Liver (tissue), 9 donors: Measurements from ENCODE around the gene RPL35. TPM values are rescaled to one million over a fixed set of nuclear protein-coding genes. Genes with fewer than 3 reads are reported as not detected.
"Not testable (repeated sequence)": the region's sequence is repeated elsewhere in the genome, so short reads cannot be mapped to it uniquely, and the experiment has no call there.

Experiments
- DNase-seq: peaks from one replicate; pipeline ENCODE4 v3.0.0-alpha.2; 2017; ENCODE audit warnings: low spot score
- H3K27ac ChIP-seq, 2 donors: one replicate each; pipeline ENCODE4 v1.7.0; 2013; ENCODE audit warnings: inconsistent platforms in 2 of 2, low read length in 2 of 2, control low read depth in 1 of 2, low read depth in 1 of 2, mild to moderate bottlenecking in 1 of 2
- H3K27me3 ChIP-seq, 4 donors: one replicate each; pipeline versions ENCODE4 v1.6.1 to v1.7.0; 2013; ENCODE audit warnings: low read length in 3 of 4, inconsistent platforms in 1 of 4, mild to moderate bottlenecking in 1 of 4, moderate library complexity in 1 of 4; ENCODE audit not compliant: control insufficient read depth in 4 of 4, insufficient read depth in 4 of 4
- H3K36me3 ChIP-seq, 4 donors: one replicate each; pipeline versions ENCODE4 v1.6.1 to v1.7.0; 2013; ENCODE audit warnings: low read length in 3 of 4, mild to moderate bottlenecking in 3 of 4, low read depth in 1 of 4, moderate library complexity in 1 of 4; ENCODE audit not compliant: control insufficient read depth in 4 of 4, insufficient read depth in 3 of 4
- H3K4me1 ChIP-seq, 4 donors: one replicate each; pipeline versions ENCODE4 v1.6.1 to v1.7.0; 2013; ENCODE audit warnings: low read length in 3 of 4, mild to moderate bottlenecking in 3 of 4, moderate library complexity in 1 of 4; ENCODE audit not compliant: control insufficient read depth in 4 of 4, insufficient read depth in 4 of 4
- H3K4me3 ChIP-seq, 3 donors: one replicate each; pipeline versions ENCODE4 v1.6.1 to v1.7.0; 2013; ENCODE audit warnings: low read length in 3 of 3, control low read depth in 1 of 3, low read depth in 1 of 3, mild to moderate bottlenecking in 1 of 3
- H3K9ac ChIP-seq, 2 donors: one replicate each; pipeline ENCODE4 v1.7.0; 2013; ENCODE audit warnings: low read length in 2 of 2, mild to moderate bottlenecking in 2 of 2, moderate library complexity in 2 of 2, control low read depth in 1 of 2, low read depth in 1 of 2
- H3K9me3 ChIP-seq, 4 donors: one replicate each; pipeline versions ENCODE4 v1.6.1 to v1.7.0; 2013; ENCODE audit warnings: low read length in 3 of 4; ENCODE audit not compliant: control insufficient read depth in 4 of 4
- CTCF ChIP-seq: fragments of 150-350 bp; IDR thresholded peaks from 2 replicates; pipeline ENCODE4 v1.5.1; 2017; ENCODE audit warnings: improper control_type of control experiment, low read depth, low read length; ENCODE audit not compliant: missing input control
- EGR1 ChIP-seq, 2 donors: IDR thresholded peaks; 2 replicates each; pipeline ENCODE4 v1.6.1; 2016 to 2018; ENCODE audit warnings: antibody characterized with exemption in 2 of 2, low read depth in 2 of 2
- FOXA1 ChIP-seq: IDR thresholded peaks from 2 replicates; pipeline ENCODE4 v1.6.1; 2016; ENCODE audit warnings: antibody characterized with exemption
- FOXA2 ChIP-seq: IDR thresholded peaks from 2 replicates; pipeline ENCODE4 v1.6.1; 2016; ENCODE audit warnings: antibody characterized with exemption
- HNF4A ChIP-seq, 2 donors: conservative IDR thresholded peaks; 2 replicates each; pipeline ENCODE4 v1.6.1; 2016; ENCODE audit warnings: antibody characterized with exemption in 2 of 2, mild to moderate bottlenecking in 2 of 2
- HNF4G ChIP-seq: IDR thresholded peaks from 2 replicates; pipeline ENCODE4 v1.6.1; 2016; ENCODE audit warnings: antibody characterized with exemption
- NR2F2 ChIP-seq: IDR thresholded peaks from 2 replicates; pipeline ENCODE4 v1.6.1; 2016; ENCODE audit warnings: antibody characterized with exemption
- RAD21 ChIP-seq, 2 donors: IDR thresholded peaks; 2 replicates each; pipeline ENCODE4 v1.6.1; 2016; ENCODE audit warnings: antibody characterized with exemption in 2 of 2, mild to moderate bottlenecking in 2 of 2
- TAF1 ChIP-seq: conservative IDR thresholded peaks from 2 replicates; pipeline ENCODE4 v1.6.1; 2016; ENCODE audit warnings: antibody characterized with exemption, mild to moderate bottlenecking
- YY1 ChIP-seq: IDR thresholded peaks from 2 replicates; pipeline ENCODE4 v1.6.1; 2016; ENCODE audit warnings: antibody characterized with exemption, mild to moderate bottlenecking
- WGBS: extraction: QIAGEN DNeasy Blood & Tissue Kit; methylation state at CpG from one replicate; pipeline ENCODE4 v1.1.7; 2013; 5-methylcytosine and 5-hydroxymethylcytosine counted together
- polyA plus RNA-seq, 2 donors: library from polyadenylated mRNA; stranded (reverse) in 1 of 2; unstranded in 1 of 2; fragments of 200-250 nt in 1 of 2; fragments of >200 nt in 1 of 2; fragmentation: Nextera tagmentation in 1 of 2; extraction: Ambion mirVana in 1 of 2; gene quantifications; one replicate each; pipeline versions ENCODE4 v1.2.1 to v1.2.3, GENCODE V29; 2013 to 2015
- total RNA-seq, 2 donors: library from RNA; depleted of rRNA; stranded (reverse); fragments of >200 nt; gene quantifications; one replicate each; pipeline ENCODE4 v1.2.3, GENCODE V29; 2014
- TF ChIP-seq, protein P1 (sequence below): IDR thresholded peaks from 2 replicates; pipeline ENCODE4 v1.6.1; 2016; ENCODE audit warnings: antibody characterized with exemption
- TF ChIP-seq, protein P2 (sequence below): IDR thresholded peaks from 2 replicates; pipeline ENCODE4 v1.6.1; 2016; ENCODE audit warnings: antibody characterized with exemption
- donor health status: healthy.
- donor health status: healthy.
- donor health status: healthy.
- donor health status: healthy.
- donor health status: healthy.

The RPL35 gene
- total and polyA plus RNA-seq, 4 donors: 623 to 1,101 (median 703) TPM

DNA sequence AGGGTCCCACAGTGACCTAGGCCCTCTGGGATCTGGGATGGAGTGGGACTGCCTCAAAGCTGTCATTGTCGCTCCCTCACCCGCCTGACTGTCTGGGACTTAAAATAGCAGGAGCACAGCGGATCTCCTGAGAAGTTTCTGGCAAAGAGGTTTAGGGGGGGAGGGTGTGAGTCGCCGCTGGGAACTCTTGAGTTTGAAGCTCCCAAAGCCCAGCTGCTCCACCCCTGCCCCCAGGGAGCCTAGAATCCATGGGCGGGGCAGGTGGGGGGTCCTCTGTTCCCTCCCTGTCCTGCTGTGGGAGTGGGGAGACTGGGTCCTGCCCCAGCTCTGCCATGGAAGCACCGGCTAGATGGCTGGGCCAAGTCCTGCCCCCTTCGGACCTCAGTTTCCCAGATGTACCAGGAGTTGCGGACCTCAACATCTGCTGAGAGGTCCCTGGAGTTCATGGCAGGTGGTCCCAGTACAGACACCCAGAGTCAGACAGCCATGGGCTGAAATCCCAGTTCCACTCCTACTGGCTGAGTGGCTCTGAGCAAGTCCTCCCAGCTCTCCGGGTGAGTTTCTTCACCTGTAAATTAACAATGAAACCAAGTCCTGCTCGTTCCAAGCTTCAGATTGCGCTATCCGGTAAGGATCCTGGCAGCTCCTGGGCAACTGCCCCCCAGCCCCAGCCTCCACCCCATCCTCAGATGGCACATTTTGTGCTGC is 9.5 kb downstream of the RPL35 start:
- no peaks in the 10 kb centered on the region for H3K9me3 ChIP-seq
- peaks cover 0 to 8% (median 3%) of the 10 kb centered on the region in 4 donors for H3K36me3 ChIP-seq
- TF ChIP-seq, protein P1, sequence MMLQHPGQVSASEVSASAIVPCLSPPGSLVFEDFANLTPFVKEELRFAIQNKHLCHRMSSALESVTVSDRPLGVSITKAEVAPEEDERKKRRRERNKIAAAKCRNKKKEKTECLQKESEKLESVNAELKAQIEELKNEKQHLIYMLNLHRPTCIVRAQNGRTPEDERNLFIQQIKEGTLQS: no peak
- TF ChIP-seq NR2F2 (no peak), HNF4G (no peak), EGR1 (IDR thresholded peaks at IDR 0.05; ENCODE audit: low read depth in 2 of 2) (no peak)
- H3K9ac ChIP-seq: no peak overlapping the region
- H3K27ac ChIP-seq: no peak overlapping the region
- WGBS: 67% methylated on average over 13 of the region's 13 CpGs
- H3K27me3 ChIP-seq: peaks cover 0 to 4% (median 0%) of the 10 kb centered on the region in 4 donors
- peaks cover 2 to 13% (median 10%) of the 10 kb centered on the region in 4 donors for H3K4me1 ChIP-seq
- H3K4me3 ChIP-seq: no peak overlapping the region
- DNase-seq: no peak

GRCh38 chr9:124849801-124850200 is 12.0 kb downstream of the RPL35 start:
- H3K27ac ChIP-seq: no peak overlapping the region
- no peak overlapping the region for H3K4me3 ChIP-seq
- no peaks in the 10 kb centered on the region for H3K36me3 ChIP-seq
- H3K9ac ChIP-seq: no peak overlapping the region
- TF ChIP-seq, protein P2, sequence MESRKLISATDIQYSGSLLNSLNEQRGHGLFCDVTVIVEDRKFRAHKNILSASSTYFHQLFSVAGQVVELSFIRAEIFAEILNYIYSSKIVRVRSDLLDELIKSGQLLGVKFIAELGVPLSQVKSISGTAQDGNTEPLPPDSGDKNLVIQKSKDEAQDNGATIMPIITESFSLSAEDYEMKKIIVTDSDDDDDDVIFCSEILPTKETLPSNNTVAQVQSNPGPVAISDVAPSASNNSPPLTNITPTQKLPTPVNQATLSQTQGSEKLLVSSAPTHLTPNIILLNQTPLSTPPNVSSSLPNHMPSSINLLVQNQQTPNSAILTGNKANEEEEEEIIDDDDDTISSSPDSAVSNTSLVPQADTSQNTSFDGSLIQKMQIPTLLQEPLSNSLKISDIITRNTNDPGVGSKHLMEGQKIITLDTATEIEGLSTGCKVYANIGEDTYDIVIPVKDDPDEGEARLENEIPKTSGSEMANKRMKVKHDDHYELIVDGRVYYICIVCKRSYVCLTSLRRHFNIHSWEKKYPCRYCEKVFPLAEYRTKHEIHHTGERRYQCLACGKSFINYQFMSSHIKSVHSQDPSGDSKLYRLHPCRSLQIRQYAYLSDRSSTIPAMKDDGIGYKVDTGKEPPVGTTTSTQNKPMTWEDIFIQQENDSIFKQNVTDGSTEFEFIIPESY: no peak
- TF ChIP-seq NR2F2: peak; percentile 58
- H3K27me3 ChIP-seq: peaks cover 0 to 4% (median 0%) of the 10 kb centered on the region in 4 donors
- 55% methylated on average over 10 of the region's 10 CpGs for WGBS
- H3K4me1 ChIP-seq: peaks cover 2 to 13% (median 10%) of the 10 kb centered on the region in 4 donors
- no peaks in the 10 kb centered on the region for H3K9me3 ChIP-seq
- DNase-seq: no peak

GRCh38 chr9:124846969-124847368 is 14.8 kb downstream of the RPL35 start:
- TF ChIP-seq YY1 (no peak), HNF4G (no peak), RAD21 (IDR thresholded peaks at IDR 0.05) (no peak), FOXA1 (no peak), TAF1 (no peak), FOXA2 (no peak), EGR1 (IDR thresholded peaks at IDR 0.05; ENCODE audit: low read depth in 2 of 2) (no peak), HNF4A (conservative IDR thresholded peaks at IDR 0.05) (no peak), CTCF (no peak)
- TF ChIP-seq, protein P1: no peak
- TF ChIP-seq, protein P2: no peak
- Histone ChIP-seq H3K27ac (no peak overlapping the region), H3K9ac (no peak overlapping the region), H3K4me3 (no peak overlapping the region), H3K36me3 (no peaks in the 10 kb centered on the region), H3K9me3 (no peaks in the 10 kb centered on the region), H3K4me1 (no peaks in the 10 kb centered on the region), H3K27me3 (peaks cover 0 to 4% (median 0%) of the 10 kb centered on the region in 4 donors)
- 94% methylated on average over 6 of the region's 6 CpGs for WGBS
- no peak for DNase-seq

DNA sequence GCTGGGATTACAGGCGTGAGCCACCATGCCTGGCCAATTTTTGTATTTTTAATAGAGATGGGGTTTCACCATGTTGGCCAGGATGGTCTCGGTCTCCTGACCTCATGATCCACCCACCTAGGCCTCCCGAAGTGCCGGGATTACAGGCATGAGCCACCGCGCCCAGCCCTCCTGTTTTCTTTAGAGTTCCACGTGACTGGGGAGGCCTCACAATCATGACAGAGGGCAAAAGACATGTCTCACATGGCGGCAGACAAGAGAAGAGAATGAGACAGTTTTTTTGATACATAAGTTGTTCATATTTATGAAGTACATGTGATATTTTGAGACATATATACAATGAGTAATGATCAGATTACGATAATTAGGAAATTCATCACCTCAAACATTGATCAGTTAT is 15.3 kb downstream of the RPL35 start:
- not testable (repeated sequence) for DNase-seq, H3K36me3 ChIP-seq, H3K4me3 ChIP-seq, H3K9me3 ChIP-seq, H3K27me3 ChIP-seq, H3K4me1 ChIP-seq, H3K9ac ChIP-seq, H3K27ac ChIP-seq
- 95% methylated on average over 9 of the region's 9 CpGs for WGBS
